ENCODE measurements around the gene RGL2. TPM values are rescaled to one million over a fixed set of nuclear protein-coding genes. Genes with fewer than 3 reads are reported as not detected.
A peak's percentile ranks its signal among the peaks of the same experiment; 100 is the strongest.

The RGL2 gene
- total RNA-seq, 2 experiments from 2014 or later = 27.2 to 67.6 TPM

- intact Hi-C loops (cut with micrococcal nuclease; ENCODE audit: unreplicated experiment) = no loop called here
- Histone ChIP-seq H4K20me1 (ENCODE audit: insufficient read depth, low read length) (no peaks in the 10 kb centered on the region), H3K36me3 (ENCODE audit: insufficient read depth, low read length) (peaks cover 44% of the 10 kb centered on the region), H2AFZ (ENCODE audit: low read length) (no peak overlapping the region), H3K4me2 (ENCODE audit: low read length) (peak overlapping the region; percentile 84), H3K4me3 (ENCODE audit: low read depth, low read length, poor library complexity, severe bottlenecking) (peak overlapping the region; percentile 73), H3K27ac (ENCODE audit: low read depth, low read length, poor library complexity, severe bottlenecking) (peak overlapping the region; percentile 79), H3K9me2 (ENCODE audit: insufficient read depth, low read length) (no peaks in the 10 kb centered on the region), H3K9me3 (ENCODE audit: low read length) (no peaks in the 10 kb centered on the region), H3K4me1 (ENCODE audit: insufficient read depth, low read length, poor library complexity, severe bottlenecking) (peaks cover 55% of the 10 kb centered on the region), H3K79me2 (ENCODE audit: insufficient read depth, low read depth, low read length) (peaks cover 45% of the 10 kb centered on the region)
- DNase-seq (ENCODE audit: low spot score) = no peak
- CTCF ChIA-PET (ENCODE audit: unreplicated experiment) = interaction anchor here (0.6 to 1.3 kb wide), 3 partner anchors 26 to 229 kb away, joined by 4 to 6 read pairs (median 4); partner anchors contain the start of gene SYNGAP1
- TF ChIP-seq CTCF (conservative IDR thresholded peaks at IDR 0.05; ENCODE audit: low read length) (no peak), EZH2phosphoT487 (IDR thresholded peaks at IDR 0.05; ENCODE audit: borderline replicate concordance, low read depth, low read length) (no peak)
- BruUV-seq (replicated peaks) = no TSS peak
- POLR2A ChIA-PET = interaction anchor here (0.6 to 3.5 kb wide), 14 partner anchors 10 to 321 kb away, joined by 3 to 20 read pairs (median 4); partner anchors contain the start of genes B3GALT4, PFDN6, RPS18 and VPS52
Observed at GRCh38 chr6:33318426-33319073, 19.8 kb upstream of the RGL2 start.

GRCh38 chr6:33317669-33318425, 19.1 kb upstream of the RGL2 start, which contains the start of gene ZBTB22:
TSS of gene ZBTB22 (minus strand) at chr6:33317744. CDS start at chr6:33316916, 828 bp downstream.
- ChIA-PET CTCF (ENCODE audit: unreplicated experiment) (interaction anchor here (0.6 to 1.3 kb wide), 4 partner anchors 27 to 230 kb away, joined by 3 to 6 read pairs (median 4); partner anchors contain the start of gene SYNGAP1), POLR2A (interaction anchor here (0.5 to 3.5 kb wide), 21 partner anchors 11 to 1598 kb away, joined by 3 to 20 read pairs (median 4); partner anchors contain the start of genes B3GALT4, PFDN6, RPS18 and VPS52)
- Histone ChIP-seq H3K9me2 (ENCODE audit: insufficient read depth, low read length) (no peaks in the 10 kb centered on the region), H2AFZ (ENCODE audit: low read length) (peak within 1 kb of the TSS; percentile 18; the same call in 1 of the 2 replicates), H3K4me3 (ENCODE audit: low read depth, low read length, poor library complexity, severe bottlenecking) (peak within 1 kb of the TSS; percentile 73), H3K36me3 (ENCODE audit: insufficient read depth, low read length) (peaks cover 44% of the 10 kb centered on the region), H3K4me1 (ENCODE audit: insufficient read depth, low read length, poor library complexity, severe bottlenecking) (peaks cover 55% of the 10 kb centered on the region), H4K20me1 (ENCODE audit: insufficient read depth, low read length) (no peaks in the 10 kb centered on the region), H3K79me2 (ENCODE audit: insufficient read depth, low read depth, low read length) (peaks cover 50% of the 10 kb centered on the region), H3K9me3 (ENCODE audit: low read length) (no peaks in the 10 kb centered on the region), H3K4me2 (ENCODE audit: low read length) (peak within 1 kb of the TSS; percentile 84), H3K27ac (ENCODE audit: low read depth, low read length, poor library complexity, severe bottlenecking) (peak within 1 kb of the TSS; percentile 79)
- DNase-seq (ENCODE audit: low spot score) = peak; percentile 98
- intact Hi-C loops (cut with micrococcal nuclease; ENCODE audit: unreplicated experiment) = no loop called here
- no TSS peak for BruUV-seq (replicated peaks)
- TF ChIP-seq CTCF (conservative IDR thresholded peaks at IDR 0.05; ENCODE audit: low read length) (no peak), EZH2phosphoT487 (IDR thresholded peaks at IDR 0.05; ENCODE audit: borderline replicate concordance, low read depth, low read length) (no peak)

Data from OCI-LY7 (cell line).